ENCODE results near the gene EVI5L.
A peak's percentile ranks its signal among the peaks of the same experiment; 100 is the strongest.

EVI5L gene

DNA sequence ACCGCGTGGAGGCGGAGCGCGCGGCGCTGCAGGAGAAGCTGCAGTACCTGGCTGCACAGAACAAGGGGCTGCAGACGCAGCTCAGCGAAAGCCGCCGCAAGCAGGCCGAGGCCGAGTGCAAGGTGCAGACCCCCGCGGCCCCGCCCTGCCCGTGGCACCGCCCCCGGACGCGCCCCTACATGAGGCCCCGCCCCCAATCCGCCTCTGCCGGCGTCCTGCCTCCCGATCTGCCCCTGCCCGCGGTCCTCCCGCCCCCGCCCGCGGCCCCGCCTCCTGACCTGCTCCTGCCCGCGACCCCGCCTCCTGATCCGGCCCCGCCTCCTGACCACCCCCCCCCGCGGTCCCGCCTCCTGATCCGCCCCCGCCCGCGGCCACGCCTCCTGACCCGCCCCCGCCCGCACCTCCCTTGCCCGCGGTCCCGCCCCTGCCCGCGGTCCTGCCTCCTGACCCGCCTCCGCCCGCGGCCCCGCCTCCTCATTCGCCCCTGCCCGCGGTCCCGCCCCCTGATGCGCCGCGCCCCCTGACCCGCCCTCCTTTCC lies 32.5 kb downstream of the EVI5L start:
- DNase-seq: peak; percentile 74

DNA sequence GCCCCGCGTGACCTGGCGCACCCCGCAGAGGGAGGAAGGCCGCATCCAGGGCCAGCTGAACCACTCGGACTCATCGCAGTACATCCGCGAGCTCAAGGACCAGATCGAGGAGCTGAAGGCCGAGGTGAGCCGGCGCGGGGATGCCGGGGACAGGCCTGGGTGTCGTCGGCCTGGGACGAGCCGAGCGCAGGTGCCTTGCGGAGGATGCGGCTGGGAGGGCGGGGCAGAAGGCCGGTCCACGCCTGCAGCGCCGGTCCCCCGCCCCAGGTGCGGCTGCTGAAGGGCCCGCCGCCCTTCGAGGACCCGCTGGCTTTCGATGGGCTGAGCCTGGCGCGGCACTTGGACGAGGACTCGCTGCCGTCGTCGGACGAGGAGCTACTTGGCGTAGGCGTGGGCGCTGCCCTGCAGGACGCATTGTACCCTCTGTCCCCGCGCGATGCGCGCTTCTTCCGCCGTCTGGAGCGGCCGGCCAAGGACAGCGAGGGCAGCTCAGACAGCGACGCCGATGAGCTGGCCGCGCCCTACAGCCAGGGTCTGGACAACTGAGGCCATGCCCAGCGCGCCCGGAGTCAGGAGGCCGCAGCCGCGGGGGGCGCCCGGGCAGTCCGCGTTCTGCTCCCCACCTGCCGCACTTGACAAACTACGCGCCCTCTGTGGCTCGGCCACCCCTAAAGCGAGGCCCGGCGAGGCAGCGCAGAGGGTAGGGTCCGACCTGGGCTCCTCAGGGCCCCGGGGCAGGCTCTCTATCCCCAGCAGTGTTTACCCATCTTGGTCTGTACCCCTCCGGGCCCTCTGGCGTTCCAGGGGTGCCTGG lies 33.3 kb downstream of the EVI5L start:
- no peak for DNase-seq

- DNase-seq: no peak
Observed at GRCh38 chr19:7863971-7864689, 34.1 kb downstream of the EVI5L start.

- DNase-seq: no peak
Observed at GRCh38 chr19:7864690-7865074, 34.7 kb downstream of the EVI5L start.

DNA sequence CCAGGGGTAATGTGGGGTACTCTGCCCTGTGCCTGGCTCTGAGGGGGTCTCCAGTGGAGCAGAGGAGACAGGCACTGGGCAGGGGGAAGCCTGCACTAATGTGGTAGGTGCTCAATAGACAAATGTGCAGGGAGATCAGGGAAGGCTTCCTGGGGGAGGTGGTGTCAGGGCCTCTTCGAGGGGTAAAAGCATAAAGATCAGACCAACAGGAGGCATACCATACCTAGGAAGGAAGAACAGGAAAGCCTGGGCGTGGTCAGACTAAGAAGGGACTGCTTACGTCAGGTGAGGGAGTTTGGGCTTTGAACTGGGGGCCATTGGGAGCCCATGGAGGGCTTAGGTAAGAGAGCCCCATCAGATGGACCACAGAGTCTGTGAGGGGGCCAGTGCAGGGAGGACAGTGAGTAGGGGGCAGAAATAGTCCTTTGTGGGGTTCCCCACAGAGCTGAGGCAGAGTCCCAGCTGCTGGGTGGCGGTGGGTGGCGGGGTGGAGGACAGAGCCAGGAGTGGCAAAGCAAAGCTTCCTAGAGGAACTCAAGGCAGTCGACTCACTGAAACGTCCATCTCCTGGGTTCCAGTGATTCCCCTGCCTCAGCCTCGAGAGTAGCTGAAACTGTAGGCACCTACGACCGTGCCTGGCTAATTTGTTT lies 35.4 kb downstream of the EVI5L start:
- no peak for DNase-seq

GRCh38 chr19:7866399-7867091 lies 36.5 kb downstream of the EVI5L start:
- DNase-seq: no peak

DNA sequence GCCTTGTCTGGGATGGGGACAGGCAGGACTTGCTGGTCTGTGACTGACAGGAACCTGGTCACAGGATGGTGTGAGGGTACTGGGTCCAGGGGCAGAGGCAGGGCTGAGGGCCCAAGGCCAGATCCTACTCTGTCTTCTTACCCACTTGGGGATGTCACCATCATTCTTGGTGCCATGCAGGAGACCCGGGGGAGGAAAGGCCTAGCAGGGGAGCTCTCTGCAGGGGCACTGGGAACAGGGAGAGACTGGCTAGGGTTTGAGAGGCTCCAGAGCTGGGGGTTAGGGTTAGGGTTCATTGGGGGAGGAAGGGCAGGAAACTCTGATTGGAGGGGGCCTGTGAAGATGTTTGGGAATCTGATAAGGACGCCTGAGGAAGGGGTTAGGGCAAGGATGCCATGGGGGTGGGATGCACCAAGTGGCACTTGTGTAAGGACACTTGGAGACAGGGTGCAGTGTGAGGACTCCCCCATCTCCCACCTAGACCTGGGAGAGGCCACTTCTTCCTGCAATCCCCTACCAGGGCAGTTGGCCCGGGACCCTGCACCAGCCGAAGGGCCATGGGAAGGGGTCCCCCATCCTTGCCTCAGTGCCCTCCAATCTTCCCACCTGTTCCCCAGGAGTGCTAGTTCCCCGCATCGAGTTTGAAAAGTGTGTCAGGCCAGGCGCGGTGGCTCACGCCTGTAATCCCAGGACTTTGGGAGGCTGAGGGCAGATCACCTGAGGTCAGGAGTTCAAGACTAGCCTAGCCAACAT lies 37.2 kb downstream of the EVI5L start:
- DNase-seq: no peak

DNA sequence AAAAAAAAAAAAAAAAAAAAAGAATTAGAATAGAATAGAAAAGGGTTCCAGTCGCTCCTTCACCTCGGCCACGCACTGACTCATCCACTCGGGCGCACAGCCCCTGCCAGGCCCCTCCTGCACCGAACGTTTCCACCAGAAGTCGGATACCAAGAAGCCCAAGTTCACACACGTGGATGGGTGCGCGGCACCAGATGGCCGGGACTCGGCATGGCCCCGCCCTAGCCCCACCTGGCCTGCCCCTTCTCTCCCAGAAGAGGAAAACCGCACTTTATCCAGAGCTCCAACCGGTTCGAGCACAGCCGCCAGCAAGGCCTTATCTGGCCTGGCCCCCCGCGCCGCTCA lies 38.3 kb downstream of the EVI5L start:
- no peak for DNase-seq

DNA sequence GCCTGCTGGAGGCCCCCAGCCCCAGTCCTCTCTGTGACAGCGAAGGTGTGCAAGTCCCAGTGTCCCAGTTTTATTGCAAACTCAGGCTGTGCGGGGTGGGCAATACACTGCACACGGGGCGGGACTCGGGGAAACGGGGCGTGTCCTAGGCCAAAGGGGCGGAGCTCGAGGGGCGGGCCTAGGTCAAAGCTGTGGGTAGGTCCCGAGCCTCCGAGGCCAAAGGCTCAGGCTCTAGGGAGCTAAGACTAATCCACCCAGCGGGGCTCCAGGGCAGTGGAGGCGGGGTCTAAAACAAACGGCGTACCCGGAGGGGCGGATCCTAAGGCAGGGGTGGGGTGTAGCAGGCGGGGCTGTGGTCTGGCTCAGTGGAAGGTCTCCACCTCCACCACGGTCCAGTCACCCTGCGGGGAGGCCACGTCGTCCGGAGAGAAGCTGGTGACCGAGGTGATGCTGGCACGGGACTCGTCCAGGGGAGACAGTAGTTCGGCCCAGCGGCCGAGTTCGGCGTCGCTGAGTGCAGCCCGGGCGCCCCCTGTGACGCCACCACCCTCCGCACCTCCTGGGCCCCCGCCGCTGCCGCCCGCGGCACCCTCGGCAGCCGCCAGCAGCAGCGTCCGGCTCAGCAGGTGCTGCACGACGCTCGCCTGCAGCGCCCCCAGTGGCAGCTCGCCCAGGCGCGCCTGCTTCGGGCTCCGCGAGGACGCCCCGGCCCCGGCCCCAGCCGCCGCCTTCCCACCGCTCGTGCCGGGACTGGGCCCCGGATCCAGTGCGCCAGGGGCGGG lies 38.8 kb downstream of the EVI5L start:
- peak; percentile 82 for DNase-seq

GRCh38 chr19:7869453-7869909 lies 39.5 kb downstream of the EVI5L start:
- DNase-seq: peak; percentile 83

DNA sequence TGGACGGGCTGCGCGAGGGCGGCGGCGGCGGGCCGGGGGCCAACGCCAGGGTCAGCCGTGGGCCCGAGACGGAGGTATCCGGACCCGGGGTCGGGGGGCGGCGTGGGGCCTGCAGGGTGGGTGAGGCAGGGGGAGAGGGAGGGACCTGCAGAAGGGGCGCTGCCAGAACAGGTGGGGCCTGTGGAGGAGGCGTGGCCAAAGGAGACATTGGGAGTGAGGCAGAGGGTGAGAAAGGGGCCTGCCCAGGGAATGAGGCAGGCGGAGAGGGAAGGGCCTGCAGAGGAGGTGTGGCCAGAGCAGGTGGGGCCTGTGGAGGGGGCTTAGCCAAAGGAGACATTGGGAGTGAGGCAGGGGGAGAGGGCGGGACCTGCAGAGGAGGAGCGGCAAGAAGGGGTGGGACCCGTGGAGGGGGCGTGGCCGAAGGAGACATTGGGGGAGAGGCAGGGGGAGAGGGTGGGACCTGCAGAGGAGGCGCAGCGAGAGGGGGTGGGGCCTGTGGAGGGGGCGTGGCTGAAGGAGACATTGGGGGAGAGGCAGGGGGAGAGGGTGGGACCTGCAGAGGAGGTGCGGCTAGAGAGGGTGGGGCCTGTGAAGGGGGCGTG lies 40.0 kb downstream of the EVI5L start:
- DNase-seq: peak; percentile 57

DNA sequence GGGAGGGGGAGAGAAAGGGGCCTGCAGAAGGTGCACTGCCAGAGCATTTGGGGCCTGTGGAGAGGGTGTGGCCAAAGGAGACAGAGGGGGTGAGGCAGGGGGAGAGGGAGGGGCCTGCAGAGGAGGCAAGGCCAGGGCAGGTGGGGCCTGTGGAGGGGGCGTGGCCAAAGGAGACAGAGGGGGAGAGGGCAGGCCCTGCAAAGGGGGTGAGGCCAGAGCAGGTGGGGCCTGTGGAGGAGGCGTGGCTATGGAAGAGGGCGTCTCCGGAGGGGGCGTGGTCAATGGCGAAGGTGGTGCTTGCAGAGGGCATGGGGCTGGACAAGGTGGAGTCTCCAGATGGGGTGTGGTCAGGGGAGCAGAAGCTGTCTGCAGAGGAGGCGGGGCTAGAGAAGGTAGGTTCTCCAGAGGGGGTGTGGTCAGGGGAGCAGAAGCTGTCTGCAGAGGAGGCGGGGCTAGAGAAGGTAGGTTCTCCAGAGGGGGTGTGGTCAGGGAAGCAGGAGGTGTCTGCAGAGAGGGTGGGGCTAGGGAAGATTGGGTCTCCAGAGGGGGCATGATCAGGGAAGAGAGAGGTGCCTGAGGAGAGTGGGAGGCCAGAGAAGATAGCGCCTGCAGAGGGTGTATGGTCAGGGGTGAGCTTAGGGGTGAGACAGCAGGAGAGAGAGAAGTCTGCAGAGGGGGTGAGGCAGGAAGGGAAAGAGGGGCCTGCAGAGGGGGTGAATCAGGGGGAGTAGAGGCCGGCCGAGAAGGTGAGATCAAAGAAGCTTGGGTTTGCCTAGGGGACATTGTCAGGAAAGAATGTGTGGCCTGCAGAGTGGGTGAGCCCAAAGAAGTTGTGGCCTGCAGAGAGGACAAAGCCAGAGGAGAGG lies 40.8 kb downstream of the EVI5L start:
- DNase-seq: peak; percentile 45

DNA sequence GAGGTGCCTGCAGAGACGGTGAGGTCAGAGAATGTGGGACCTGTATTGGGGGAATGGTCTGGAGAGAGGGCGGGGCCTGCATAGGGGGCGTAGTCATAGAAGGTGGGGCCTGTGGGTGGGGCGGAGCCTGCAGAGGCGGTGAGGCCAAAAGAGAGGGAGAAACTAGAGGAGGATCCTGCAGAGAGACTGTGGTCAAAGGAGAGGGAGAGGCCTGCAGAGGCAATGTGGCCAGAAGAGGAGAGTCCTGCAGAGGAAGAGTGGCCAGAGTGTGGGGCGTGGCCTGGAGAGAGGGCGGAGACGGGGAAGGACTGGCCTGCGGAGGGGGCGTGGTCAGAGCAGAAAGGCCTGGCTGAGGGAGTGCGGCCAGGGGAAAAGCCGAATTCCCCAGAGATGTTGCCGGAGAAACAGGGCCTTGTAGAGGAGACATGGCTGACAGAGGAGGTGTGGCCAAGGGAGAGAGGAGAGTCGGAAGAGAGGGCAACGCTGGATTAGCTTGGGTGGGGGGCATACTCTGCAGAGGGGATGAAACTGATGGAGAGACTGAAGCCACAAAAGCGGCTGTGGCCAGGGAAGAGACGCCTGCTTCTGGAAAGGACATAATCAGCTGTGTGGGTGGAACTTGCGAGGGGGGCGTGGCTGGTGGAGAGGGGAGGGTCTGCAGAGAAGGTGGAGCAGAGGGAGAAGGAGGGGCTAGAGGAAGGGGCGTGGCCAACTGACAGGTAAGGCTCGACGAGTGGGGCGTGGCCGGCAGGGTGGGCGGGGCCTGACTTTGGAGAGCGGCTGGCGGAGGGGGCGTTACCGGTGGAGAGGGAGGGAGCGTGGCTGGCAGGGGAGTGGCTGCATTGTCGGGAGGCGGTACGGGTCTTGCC lies 41.7 kb downstream of the EVI5L start:
- DNase-seq: peak; percentile 93

GRCh38 chr19:7872306-7873204 lies 42.5 kb downstream of the EVI5L start:
- DNase-seq: no peak

- DNase-seq: no peak
Observed at GRCh38 chr19:7873304-7874075, 43.5 kb downstream of the EVI5L start.

DNA sequence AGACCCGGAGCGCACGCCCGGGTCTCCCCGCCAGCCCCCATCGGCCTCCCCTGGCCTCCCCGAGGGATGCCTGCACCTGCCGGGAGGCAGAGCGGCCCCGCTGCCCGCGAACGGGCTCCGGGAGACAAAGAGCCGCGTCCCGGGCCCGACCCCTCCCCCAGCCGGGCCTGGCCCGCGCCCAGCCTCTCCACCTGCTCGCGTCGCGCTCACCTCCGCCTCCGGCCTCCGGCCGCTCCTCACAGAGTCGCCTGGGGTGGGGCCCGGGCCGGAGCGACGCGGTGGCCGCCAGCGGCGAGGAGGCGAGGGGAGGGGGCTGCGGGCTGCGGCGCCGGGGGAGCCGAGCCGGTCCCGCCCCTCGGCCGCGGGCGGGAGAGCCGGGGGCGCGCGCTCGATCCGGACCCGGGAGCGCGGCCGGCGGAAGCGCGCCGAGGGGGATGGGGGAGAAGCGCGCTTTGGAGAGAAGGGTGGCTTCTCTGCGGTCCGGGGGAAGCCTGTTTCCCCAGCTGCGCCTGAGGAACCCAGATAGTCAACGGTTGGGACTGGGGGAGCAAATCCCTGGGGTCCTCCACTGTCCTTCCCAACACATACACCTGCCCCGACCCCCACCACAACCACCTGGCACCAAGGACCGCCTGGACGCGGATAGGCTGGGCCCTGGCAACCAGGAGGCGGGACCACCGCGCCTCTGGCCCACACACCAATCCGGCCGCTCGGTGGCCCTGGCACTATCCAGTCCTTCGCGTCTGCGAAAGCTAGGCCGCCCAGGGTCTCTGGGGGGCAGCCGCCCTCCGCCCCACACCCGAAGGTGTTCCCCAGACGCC lies 44.3 kb downstream of the EVI5L start, which contains the start of gene PRR36:
TSS of gene PRR36 (minus strand) at position 315 of the 821 bp plus-strand sequence. CDS start 701 bp downstream, outside the sequence.
- no peak for DNase-seq

Data from activated CD4-positive, alpha-beta T cell treated with anti-CD3 and anti-CD28 coated beads, Interleukin-2, amount 50 U/mL, for 1 hour (primary cell).